NCI-H2081 treated with DMSO at 0.1 percent for 48 hours (cell line): Measurements from ENCODE around the gene SPPL3.
"Not testable (repeated sequence)": the region's sequence is repeated elsewhere in the genome, so short reads cannot be mapped to it uniquely, and the experiment has no call there.

Source experiments
- DNase-seq: peaks from one replicate; lab custom pipeline; 2025; lab: John Stamatoyannopoulos, UW

SPPL3 gene

DNA sequence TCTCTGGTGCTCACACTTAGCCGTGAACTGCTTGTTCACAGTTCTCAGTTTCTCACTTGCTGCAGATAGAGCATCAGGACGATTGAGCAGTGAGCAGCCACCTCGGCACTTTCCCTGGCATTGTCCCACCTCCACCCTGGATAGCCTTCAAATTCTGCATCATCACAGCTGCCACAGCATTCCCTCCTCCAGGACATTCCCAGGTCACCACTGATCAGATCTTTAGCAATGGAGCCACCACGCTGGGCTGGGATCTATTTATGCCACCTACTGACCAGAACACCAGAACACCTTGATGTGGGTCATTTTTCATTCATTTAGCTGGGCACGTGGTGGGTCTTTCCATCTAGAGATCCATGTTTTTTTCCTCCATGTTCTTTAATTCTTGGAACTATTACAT lies 154.9 kb downstream of the SPPL3 start:
- no peak for DNase-seq

DNA sequence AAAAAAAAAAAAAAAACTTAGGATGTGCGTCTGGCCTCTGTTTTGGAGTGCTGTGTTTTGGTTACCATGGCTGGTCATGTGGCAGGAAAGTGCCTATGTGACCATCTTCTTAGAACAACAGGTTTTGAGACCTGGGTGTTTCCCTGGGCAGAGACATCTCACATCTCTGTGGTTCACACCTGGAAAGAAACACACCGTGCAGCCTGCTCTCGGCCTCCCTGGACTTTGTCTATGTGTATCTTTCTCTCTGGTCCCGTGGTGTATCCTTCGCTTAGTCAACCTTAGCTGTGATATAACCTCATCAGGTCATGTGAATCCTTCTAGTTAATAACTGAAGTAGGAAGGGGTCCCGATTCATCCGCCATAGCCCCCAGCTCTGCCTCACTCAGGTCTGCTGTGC lies 155.9 kb downstream of the SPPL3 start:
- no peak for DNase-seq

DNA sequence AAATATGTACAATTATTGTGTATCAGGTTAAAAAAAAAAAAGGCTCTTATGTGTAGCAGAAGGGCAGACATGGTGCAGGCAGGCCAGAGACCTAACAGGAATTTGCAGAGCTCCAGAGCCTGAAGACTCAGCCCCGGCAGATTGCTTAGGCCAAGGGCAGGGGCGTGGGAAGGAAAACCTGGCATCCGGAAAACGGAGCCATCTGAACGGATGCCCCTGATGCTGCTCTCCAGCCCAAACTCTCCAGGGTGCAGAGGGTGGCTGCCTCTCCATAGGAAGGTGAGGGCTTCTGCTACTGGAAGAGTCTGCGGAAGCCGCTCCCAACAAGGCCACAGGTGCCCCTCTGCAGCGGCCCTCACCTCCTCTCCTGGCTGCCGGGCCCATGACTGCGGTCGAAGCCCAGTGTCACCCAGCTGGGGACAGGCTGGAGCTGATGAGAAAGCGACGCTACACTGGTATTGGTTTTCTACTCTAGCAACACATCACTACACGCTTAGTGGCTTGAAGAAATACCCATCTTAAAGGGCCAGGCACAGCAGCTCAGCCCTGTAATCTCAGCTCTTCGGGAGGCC lies 159.2 kb downstream of the SPPL3 start:
- DNase-seq, result no peak

- DNase-seq, result no peak
These were observed 162.4 kb downstream of the SPPL3 start for GRCh38 chr12:120741476-120742421.

- DNase-seq, result no peak
These were observed 163.3 kb downstream of the SPPL3 start for GRCh38 chr12:120740871-120741270.

- DNase-seq, result no peak
These were observed 164.1 kb downstream of the SPPL3 start for GRCh38 chr12:120739821-120740613.

GRCh38 chr12:120739031-120739762 lies 165.0 kb downstream of the SPPL3 start:
- no peak for DNase-seq

DNA sequence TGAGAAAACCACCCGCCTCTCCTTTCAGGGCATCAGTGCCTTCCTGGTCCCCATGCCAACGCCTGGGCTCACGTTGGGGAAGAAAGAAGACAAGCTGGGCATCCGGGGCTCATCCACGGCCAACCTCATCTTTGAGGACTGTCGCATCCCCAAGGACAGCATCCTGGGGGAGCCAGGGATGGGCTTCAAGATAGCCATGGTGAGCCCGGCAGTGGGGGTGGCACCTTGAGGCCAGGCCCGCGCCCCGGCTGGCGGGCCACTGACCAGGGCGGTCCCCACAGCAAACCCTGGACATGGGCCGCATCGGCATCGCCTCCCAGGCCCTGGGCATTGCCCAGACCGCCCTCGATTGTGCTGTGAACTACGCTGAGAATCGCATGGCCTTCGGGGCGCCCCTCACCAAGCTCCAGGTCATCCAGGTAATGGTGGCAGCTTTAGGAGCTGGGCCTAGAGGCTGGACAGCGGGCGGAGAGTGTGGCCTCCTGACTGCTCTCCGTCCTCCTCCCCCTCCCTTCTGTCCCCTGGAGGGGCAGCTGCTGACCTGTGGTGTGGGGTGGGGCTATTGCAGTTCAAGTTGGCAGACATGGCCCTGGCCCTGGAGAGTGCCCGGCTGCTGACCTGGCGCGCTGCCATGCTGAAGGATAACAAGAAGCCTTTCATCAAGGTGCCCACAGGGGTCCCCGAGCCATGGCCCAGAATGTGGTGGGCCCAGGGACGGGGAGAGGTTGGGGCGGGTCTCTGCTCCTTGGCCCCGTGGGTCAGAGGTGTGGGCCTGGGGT lies 165.7 kb downstream of the SPPL3 start:
- DNase-seq, result no peak

GRCh38 chr12:120737557-120738251 lies 166.5 kb downstream of the SPPL3 start:
- DNase-seq, result no peak

- no peak for DNase-seq
These were observed 167.5 kb downstream of the SPPL3 start for GRCh38 chr12:120736404-120737331.

GRCh38 chr12:120735181-120735580 lies 169.0 kb downstream of the SPPL3 start:
- DNase-seq, result no peak

DNA sequence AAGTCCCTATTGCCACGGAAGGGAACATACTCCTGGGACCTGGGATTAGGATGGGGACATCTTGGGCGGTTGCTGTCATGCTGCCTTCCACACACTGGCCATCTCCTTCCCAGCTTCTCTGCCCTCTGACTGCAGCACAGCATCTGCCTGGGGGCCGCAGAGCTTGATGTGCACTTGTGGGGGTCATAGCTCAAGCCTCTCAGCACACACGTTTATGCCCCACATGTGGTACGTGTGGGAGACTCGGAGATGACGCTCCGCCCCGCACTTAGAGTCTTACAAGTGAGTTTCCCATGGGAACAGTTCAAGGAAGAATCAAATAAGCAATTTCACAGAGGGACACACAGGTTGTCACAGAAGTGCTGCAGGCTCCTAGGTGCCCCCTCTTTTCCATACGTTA lies 169.9 kb downstream of the SPPL3 start:
- DNase-seq, result no peak

DNA sequence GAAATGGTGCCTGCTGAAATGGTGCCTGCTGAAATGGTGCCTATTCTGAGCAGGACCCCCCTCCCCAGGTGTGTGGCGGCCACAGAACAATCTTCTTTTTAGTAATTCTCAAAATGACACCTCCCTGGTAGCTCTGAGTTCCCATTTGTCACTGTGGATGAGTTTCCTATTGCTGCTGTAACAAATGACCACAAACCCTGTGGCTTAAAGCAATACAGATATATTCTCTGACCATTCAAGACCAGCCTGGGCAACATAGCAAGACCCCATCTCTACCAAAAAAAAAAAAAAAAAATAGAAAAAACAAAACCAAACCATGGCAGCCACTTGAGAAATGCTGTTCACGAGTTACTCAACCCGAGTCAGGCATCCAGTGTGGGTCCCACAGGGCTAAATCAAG lies 170.6 kb downstream of the SPPL3 start:
- DNase-seq, result no peak

- DNase-seq, result not testable (repeated sequence)
These were observed 172.0 kb downstream of the SPPL3 start for GRCh38 chr12:120732198-120732597.

GRCh38 chr12:120726961-120727360 lies 177.2 kb downstream of the SPPL3 start:
- DNase-seq, result no peak

- DNase-seq, result no peak
These were observed 177.7 kb downstream of the SPPL3 start for GRCh38 chr12:120726510-120726793.

DNA sequence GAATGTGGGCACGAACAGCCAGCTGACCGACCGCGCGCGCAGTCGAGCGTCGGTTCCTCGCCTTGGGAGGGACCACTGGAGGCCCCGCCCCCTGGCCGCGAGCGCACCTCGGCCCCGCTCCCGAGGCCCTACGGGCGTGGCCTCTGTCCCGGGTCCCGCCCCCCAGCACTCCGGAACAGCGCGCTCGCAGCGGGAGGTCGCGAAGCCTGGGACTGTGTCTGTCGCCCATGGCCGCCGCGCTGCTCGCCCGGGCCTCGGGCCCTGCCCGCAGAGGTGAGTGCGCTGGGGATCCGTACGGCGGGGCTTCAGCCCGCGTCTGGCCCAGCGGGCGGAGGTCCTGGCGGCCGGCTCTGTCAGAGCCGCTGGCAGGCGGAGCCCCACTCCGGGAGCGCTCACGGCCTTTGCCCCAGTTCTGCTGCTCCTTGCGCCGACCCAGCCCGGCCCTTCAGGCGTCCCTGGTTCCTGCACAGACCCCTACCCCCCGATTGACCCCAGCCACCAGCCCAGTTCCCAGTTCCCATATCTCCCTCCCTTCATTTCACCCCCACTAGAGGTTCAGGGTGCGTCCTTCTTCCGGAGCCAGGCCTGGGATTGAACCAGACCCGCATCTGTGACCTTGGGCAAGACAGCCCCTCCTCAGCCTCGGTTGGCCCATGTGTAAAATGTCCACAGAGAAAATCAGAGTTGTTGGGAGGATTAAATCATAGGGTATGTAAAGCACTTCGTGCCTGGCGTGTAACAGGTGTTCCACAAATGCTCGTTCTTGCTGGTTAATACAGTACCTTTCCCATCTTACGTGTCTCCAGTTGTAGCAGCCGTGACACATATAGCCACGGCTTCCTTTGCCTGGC lies 178.3 kb downstream of the SPPL3 start, which contains the start of gene ACADS:
Gene ACADS, plus strand, starts transcription at position 168 of the 851 bp plus-strand sequence. Its CDS starts 60 bp downstream, at position 228.
- DNase-seq, result peak; percentile 27

DNA sequence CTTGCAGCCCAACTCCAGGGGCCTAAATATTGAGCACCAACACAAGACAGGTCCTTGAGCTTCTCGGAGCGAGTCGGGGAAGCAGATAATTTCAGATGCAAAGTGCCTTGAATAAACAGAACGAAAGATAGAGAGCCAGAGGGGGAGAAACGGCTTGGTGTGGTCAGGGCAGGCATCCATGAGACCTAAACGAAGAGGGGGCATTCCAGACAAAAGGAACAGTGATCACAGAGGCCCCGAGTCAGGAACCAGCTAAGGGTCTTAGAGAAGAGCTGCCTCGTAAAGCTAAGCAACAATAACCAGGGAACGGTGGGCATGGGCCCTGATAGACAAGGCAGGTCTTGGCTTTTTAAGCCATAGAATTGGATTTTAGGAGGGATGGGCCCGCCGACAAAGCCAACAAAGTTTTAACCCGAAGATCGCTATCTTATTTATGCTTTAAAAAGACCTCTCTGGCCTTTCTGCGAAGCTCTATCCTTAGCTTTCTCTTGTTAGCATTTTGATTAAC lies 179.0 kb downstream of the SPPL3 start:
- no peak for DNase-seq
